Naive B cell (primary cell): ENCODE results near the gene CHDH. TPM values are rescaled to one million over a fixed set of nuclear protein-coding genes. Genes with fewer than 3 reads are reported as not detected.
A peak's percentile ranks its signal among the peaks of the same experiment; 100 is the strongest.

ENCODE experiments used
- ATAC-seq, 2 donors: fragments of 150-1000 bp; cut with Tn5 transposase; 2 replicates each; pipeline ENCODE4 v1.10.0; 2021; ENCODE audit warnings: low read depth in 2 of 2, mild to moderate bottlenecking in 2 of 2, moderate library complexity in 2 of 2
- DNase-seq: peaks from one replicate; pipeline ENCODE4 v3.0.0; 2022
- H3K27ac Mint-ChIP-seq, 6 donors: one replicate each; pipeline ENCODE4 v1.8.0; 2020 to 2022; ENCODE audit warnings: mild to moderate bottlenecking in 6 of 6, mixed read lengths in 6 of 6, moderate library complexity in 5 of 6, inconsistent platforms in 2 of 6
- H3K27me3 Mint-ChIP-seq, 3 donors: one replicate each; pipeline ENCODE4 v1.8.0; 2021 to 2022; ENCODE audit warnings: mixed read lengths in 3 of 3, mild to moderate bottlenecking in 1 of 3
- H3K36me3 Mint-ChIP-seq, 2 donors: one replicate each; pipeline ENCODE4 v1.8.0; 2020 to 2022; ENCODE audit warnings: mixed read lengths in 2 of 2, inconsistent platforms in 1 of 2, mild to moderate bottlenecking in 1 of 2
- H3K4me1 Mint-ChIP-seq, 3 donors: one replicate each; pipeline ENCODE4 v1.8.0; 2020 to 2022; ENCODE audit warnings: mixed read lengths in 3 of 3, inconsistent platforms in 1 of 3, mild to moderate bottlenecking in 1 of 3, moderate library complexity in 1 of 3
- H3K4me3 Mint-ChIP-seq, 8 donors: one replicate each; pipeline ENCODE4 v1.8.0; 2020 to 2022; ENCODE audit warnings: mild to moderate bottlenecking in 8 of 8, mixed read lengths in 8 of 8, moderate library complexity in 8 of 8, inconsistent platforms in 2 of 8
- H3K9me3 Mint-ChIP-seq, 7 donors: one replicate each; pipeline ENCODE4 v1.8.0; 2020 to 2022; ENCODE audit warnings: mixed read lengths in 7 of 7, mild to moderate bottlenecking in 5 of 7, inconsistent platforms in 2 of 7, moderate library complexity in 1 of 7
- polyA plus RNA-seq, 6 donors: library from polyadenylated mRNA; unstranded; fragments of 300-500 nt; fragmentation: Illumina TruSeq; gene quantifications; one replicate each; pipeline ENCODE4 v1.2.3, GENCODE V29; 2021; ENCODE audit warnings: low read depth in 6 of 6

Gene CHDH
- polyA plus RNA-seq: under 1 TPM in 2 of 6 donors, not detected in 4; 0.03 to 0.07 TPM

- H3K27ac Mint-ChIP-seq: peak within 1 kb of the TSS in 1 of 6 donors; percentile 42
- no peak for DNase-seq
- peaks cover 43 to 72% (median 69%) of the 10 kb centered on the region in 3 donors for H3K27me3 Mint-ChIP-seq
- H3K36me3 Mint-ChIP-seq: no peaks in the 10 kb centered on the region
- peaks cover 10 to 23% (median 16%) of the 10 kb centered on the region in 3 donors for H3K4me1 Mint-ChIP-seq
- no peaks in the 10 kb centered on the region for H3K9me3 Mint-ChIP-seq
- peak; percentile 48 to 63 for ATAC-seq
- peak within 1 kb of the TSS; percentile 70 to 88 (median 72) for H3K4me3 Mint-ChIP-seq
Measured at GRCh38 chr3:53846134-53846850, at the start of gene CHDH, which contains the start of gene IL17RB. TSS of gene CHDH (minus strand) at chr3:53846419. CDS start at chr3:53824008, 22,411 bp downstream. TSS of gene IL17RB (plus strand) at chr3:53846568. CDS start at chr3:53846589, 21 bp downstream.

GRCh38 chr3:53892286-53892637 is 46.0 kb upstream of the CHDH start:
- Mint-ChIP-seq H3K4me1 (peaks cover 31 to 35% (median 35%) of the 10 kb centered on the region in 3 donors), H3K9me3 (peaks cover 0 to 17% (median 2%) of the 10 kb centered on the region in 7 donors)

GRCh38 chr3:53891497-53892285 is 45.5 kb upstream of the CHDH start, which contains the start of gene SELENOK:
TSS of gene SELENOK (minus strand) at chr3:53891859.
- Mint-ChIP-seq H3K4me3 (peak within 1 kb of the TSS; percentile 90 to 97 (median 96)), H3K36me3 (peaks cover 10 to 28% of the 10 kb centered on the region in 2 donors), H3K9me3 (peaks cover 0 to 17% (median 2%) of the 10 kb centered on the region in 7 donors), H3K27ac (peak within 1 kb of the TSS; percentile 97 to 99 (median 99)), H3K4me1 (peaks cover 31 to 35% (median 35%) of the 10 kb centered on the region in 3 donors), H3K27me3 (peaks cover 0 to 22% (median 3%) of the 10 kb centered on the region in 3 donors)
- DNase-seq (peak; percentile 98), ATAC-seq (peak; percentile 88 to 90)

More at GRCh38 chr3:53892286-53892637, 46.0 kb upstream of the CHDH start:
- peak overlapping the region; percentile 90 to 97 (median 96) for H3K4me3 Mint-ChIP-seq
- peaks cover 0 to 26% (median 9%) of the 10 kb centered on the region in 3 donors for H3K27me3 Mint-ChIP-seq
- DNase-seq: no peak
- ATAC-seq: no peak
- peak overlapping the region; percentile 97 to 99 (median 99) for H3K27ac Mint-ChIP-seq
- H3K36me3 Mint-ChIP-seq: peaks cover 10 to 26% of the 10 kb centered on the region in 2 donors

- ATAC-seq (peak; percentile 37 to 40), DNase-seq (peak; percentile 39)
- peaks cover 31 to 35% (median 35%) of the 10 kb centered on the region in 3 donors for H3K4me1 Mint-ChIP-seq
- peak overlapping the region; percentile 90 to 97 (median 96) for H3K4me3 Mint-ChIP-seq
- H3K27me3 Mint-ChIP-seq: peaks cover 0 to 16% (median 0%) of the 10 kb centered on the region in 3 donors
- H3K27ac Mint-ChIP-seq: peak overlapping the region; percentile 97 to 99 (median 99)
- peaks cover 0 to 17% (median 2%) of the 10 kb centered on the region in 7 donors for H3K9me3 Mint-ChIP-seq
- H3K36me3 Mint-ChIP-seq: peaks cover 10 to 31% of the 10 kb centered on the region in 2 donors
Measured at GRCh38 chr3:53890726-53891475, 44.7 kb upstream of the CHDH start.

- peaks cover 33 to 35% (median 35%) of the 10 kb centered on the region in 3 donors for H3K4me1 Mint-ChIP-seq
- H3K27ac Mint-ChIP-seq: peak overlapping the region in 1 of 6 donors; percentile 56
Measured at GRCh38 chr3:53888232-53888631, 42.0 kb upstream of the CHDH start.

GRCh38 chr3:53887446-53887845 is 41.2 kb upstream of the CHDH start:
- no peaks in the 10 kb centered on the region for H3K27me3 Mint-ChIP-seq
- H3K4me3 Mint-ChIP-seq: no peak overlapping the region
- ATAC-seq (no peak), DNase-seq (no peak)
- peaks cover 0 to 19% of the 10 kb centered on the region in 2 donors for H3K36me3 Mint-ChIP-seq
- peak overlapping the region in 1 of 6 donors; percentile 36 for H3K27ac Mint-ChIP-seq
- H3K4me1 Mint-ChIP-seq: peaks cover 35 to 39% (median 37%) of the 10 kb centered on the region in 3 donors
- peaks cover 0 to 7% (median 0%) of the 10 kb centered on the region in 7 donors for H3K9me3 Mint-ChIP-seq

More at GRCh38 chr3:53888232-53888631, 42.0 kb upstream of the CHDH start:
- no peaks in the 10 kb centered on the region for H3K27me3 Mint-ChIP-seq
- H3K9me3 Mint-ChIP-seq: peaks cover 0 to 15% (median 0%) of the 10 kb centered on the region in 7 donors
- peaks cover 5 to 23% of the 10 kb centered on the region in 2 donors for H3K36me3 Mint-ChIP-seq
- H3K4me3 Mint-ChIP-seq: peak overlapping the region in 1 of 8 donors; percentile 96
- DNase-seq (no peak), ATAC-seq (no peak)

GRCh38 chr3:53885239-53885638 is 39.0 kb upstream of the CHDH start:
- Mint-ChIP-seq H3K27me3 (no peaks in the 10 kb centered on the region), H3K4me1 (peaks cover 36 to 40% (median 40%) of the 10 kb centered on the region in 3 donors), H3K36me3 (peaks cover 6 to 19% of the 10 kb centered on the region in 2 donors), H3K27ac (peak overlapping the region in 1 of 6 donors; percentile 36), H3K9me3 (no peaks in the 10 kb centered on the region), H3K4me3 (no peak overlapping the region)
- DNase-seq (no peak), ATAC-seq (no peak)

- no peak overlapping the region for H3K27ac Mint-ChIP-seq
- ATAC-seq (no peak), DNase-seq (no peak)
- peak overlapping the region in 1 of 8 donors; percentile 15 for H3K4me3 Mint-ChIP-seq
- H3K27me3 Mint-ChIP-seq: no peaks in the 10 kb centered on the region
- peaks cover 6 to 19% of the 10 kb centered on the region in 2 donors for H3K36me3 Mint-ChIP-seq
- peaks cover 31 to 39% (median 35%) of the 10 kb centered on the region in 3 donors for H3K4me1 Mint-ChIP-seq
- no peaks in the 10 kb centered on the region for H3K9me3 Mint-ChIP-seq
Measured at GRCh38 chr3:53884623-53885022, 38.4 kb upstream of the CHDH start.

GRCh38 chr3:53883008-53883407 is 36.8 kb upstream of the CHDH start:
- H3K4me1 Mint-ChIP-seq: peaks cover 26 to 34% (median 29%) of the 10 kb centered on the region in 3 donors
- no peak for ATAC-seq
- H3K36me3 Mint-ChIP-seq: peaks cover 13 to 14% of the 10 kb centered on the region in 2 donors
- H3K9me3 Mint-ChIP-seq: no peaks in the 10 kb centered on the region
- no peak for DNase-seq
- no peaks in the 10 kb centered on the region for H3K27me3 Mint-ChIP-seq
- H3K4me3 Mint-ChIP-seq: peak overlapping the region in 7 of 8 donors; percentile 92 to 100 (median 97)
- H3K27ac Mint-ChIP-seq: peak overlapping the region; percentile 79 to 99 (median 90)

GRCh38 chr3:53881691-53882593 is 35.7 kb upstream of the CHDH start, which contains the start of gene ACTR8:
TSS of gene ACTR8 (minus strand) at chr3:53882152. CDS start at chr3:53882101, 51 bp downstream.
- DNase-seq (peak; percentile 86), ATAC-seq (peak; percentile 89 to 91)
- H3K9me3 Mint-ChIP-seq: no peaks in the 10 kb centered on the region
- H3K36me3 Mint-ChIP-seq: peaks cover 14 to 16% of the 10 kb centered on the region in 2 donors
- H3K4me3 Mint-ChIP-seq: peak within 1 kb of the TSS; percentile 92 to 100 (median 98)
- H3K27me3 Mint-ChIP-seq: no peaks in the 10 kb centered on the region
- peaks cover 24 to 31% (median 26%) of the 10 kb centered on the region in 3 donors for H3K4me1 Mint-ChIP-seq
- H3K27ac Mint-ChIP-seq: peak within 1 kb of the TSS; percentile 90 to 99 (median 96)

- Mint-ChIP-seq H3K4me3 (peak overlapping the region; percentile 92 to 100 (median 98)), H3K9me3 (no peaks in the 10 kb centered on the region), H3K27ac (peak overlapping the region in 4 of 6 donors; percentile 89 to 99 (median 94)), H3K27me3 (no peaks in the 10 kb centered on the region), H3K4me1 (peaks cover 24 to 31% (median 26%) of the 10 kb centered on the region in 3 donors), H3K36me3 (peaks cover 14 to 20% of the 10 kb centered on the region in 2 donors)
- ATAC-seq (no peak), DNase-seq (no peak)
Measured at GRCh38 chr3:53880396-53881345, 34.5 kb upstream of the CHDH start.
